HCT116 (cell line): ENCODE measurements around the gene GSG1L. TPM values are rescaled to one million over a fixed set of nuclear protein-coding genes. Genes with fewer than 3 reads are reported as not detected.

Source experiments
- ATAC-seq: fragments of 200-7000 bp; cut with Tn5 transposase; 2 replicates; pipeline ENCODE4 v1.9.1; 2020; ENCODE audit warnings: mild to moderate bottlenecking, moderate library complexity
- BruUV-seq: library from RNA; stranded (reverse); fragments of 400-500 nt; replicated peaks from 2 replicates; lab custom pipeline; 2021; lab: Mats Ljungman, UMichigan
- CTCF ChIA-PET: fragments of 300-600 bp; sonication (Branson Sonifier 250); formaldehyde crosslinking; loops from one replicate; lab custom pipeline; 2021; ENCODE audit warnings: antibody characterized with exemption; lab: Charles Lee
- POLR2A ChIA-PET: fragments of 300-600, 350-600 bp; sonication (Branson Sonifier 250); formaldehyde crosslinking; loops from one replicate; lab custom pipeline; 2021; ENCODE audit warnings: antibody characterized with exemption; lab: Charles Lee
- RAD21 ChIA-PET, 2 experiments: fragments of 300-600 bp; sonication (Branson Sonifier 250); formaldehyde crosslinking; loops; one replicate each; lab custom pipeline; 2023; ENCODE audit warnings: low total read pairs in 2 of 2; ENCODE audit not compliant: uncharacterized antibody in 2 of 2, unreplicated experiment in 2 of 2, low non-redundant PET in 1 of 2; lab: Charles Lee
- DNase-seq: peaks from one replicate; pipeline ENCODE4 v3.0.0-alpha.2; 2010; ENCODE audit warnings: low read depth, low spot score
- H2AFZ ChIP-seq: fragments of 200-600 bp; shearing (Covaris generic), sonication (generic); 2 replicates; pipeline ENCODE4 v1.6.1; 2017; ENCODE audit warnings: low read depth, mixed run types, mixed read lengths, antibody characterized with exemption, low read length; ENCODE audit not compliant: poor library complexity, severe bottlenecking
- H3K27ac ChIP-seq: 2 replicates; pipeline ENCODE4 v1.5.1; 2012; ENCODE audit warnings: low read depth, low read length
- H3K27me3 ChIP-seq: fragments of 200-600 bp; sonication (generic); 2 replicates; pipeline ENCODE4 v1.6.1; 2016; ENCODE audit warnings: mixed run types, low read length, mixed read lengths; ENCODE audit not compliant: insufficient read depth
- H3K36me3 ChIP-seq, 2 experiments: fragments of 200-500 bp in 1 of 2; fragments of 200-600 bp in 1 of 2; sonication (Bioruptor generic) in 1 of 2; sonication (generic) in 1 of 2; 2 replicates each; pipeline versions ENCODE4 v1.5.1 to v1.6.1; 2014 to 2016; ENCODE audit warnings: low read length in 2 of 2, inconsistent platforms in 1 of 2, mixed read lengths in 1 of 2, mixed run types in 1 of 2; ENCODE audit not compliant: insufficient read depth in 2 of 2, control insufficient read depth in 1 of 2
- H3K4me1 ChIP-seq, 2 experiments: fragments of 200-600 bp in 1 of 2; sonication (generic) in 1 of 2; 2 replicates each; pipeline versions ENCODE4 v1.5.1 to v1.6.1; 2012 to 2017; ENCODE audit warnings: low read length in 2 of 2, inconsistent platforms in 1 of 2, mild to moderate bottlenecking in 1 of 2, mixed read lengths in 1 of 2, mixed run types in 1 of 2, moderate library complexity in 1 of 2; ENCODE audit not compliant: insufficient read depth in 2 of 2, control insufficient read depth in 1 of 2
- H3K4me2 ChIP-seq: fragments of 200-600 bp; sonication (generic); 2 replicates; pipeline ENCODE4 v1.6.1; 2017; ENCODE audit warnings: mixed run types, low read length, mixed read lengths
- H3K4me3 ChIP-seq, 2 experiments: fragments of 200-600 bp in 1 of 2; sonication (generic) in 1 of 2; replicated peaks in 1 of 2; 2 replicates each; pipeline ENCODE4 v1.5.1; 2011 to 2016; ENCODE audit warnings: low read length in 2 of 2, control low read depth in 1 of 2, low read depth in 1 of 2, mild to moderate bottlenecking in 1 of 2, mixed read lengths in 1 of 2, mixed run types in 1 of 2
- H3K79me2 ChIP-seq: fragments of 200-600 bp; sonication (generic); 2 replicates; pipeline ENCODE4 v1.6.1; 2017; ENCODE audit warnings: mild to moderate bottlenecking, mixed run types, low read length, moderate library complexity, mixed read lengths; ENCODE audit not compliant: insufficient read depth
- H3K9ac ChIP-seq: fragments of 200-600 bp; sonication (generic); 2 replicates; pipeline ENCODE4 v1.6.1; 2016; ENCODE audit warnings: low read length, mixed read lengths
- H3K9me2 ChIP-seq: fragments of 200-600 bp; sonication (generic), shearing (Covaris generic); 2 replicates; pipeline ENCODE4 v1.6.1; 2017; ENCODE audit warnings: mixed run types, mild to moderate bottlenecking, moderate library complexity; ENCODE audit not compliant: insufficient read depth
- H3K9me3 ChIP-seq, 2 experiments: fragments of 200-500 bp in 1 of 2; fragments of 200-600 bp in 1 of 2; sonication (Bioruptor generic) in 1 of 2; sonication (generic) in 1 of 2; 2 replicates each; pipeline ENCODE4 v1.6.1; 2014 to 2017; ENCODE audit warnings: low read length in 2 of 2, mixed read lengths in 2 of 2, inconsistent platforms in 1 of 2, low read depth in 1 of 2, mild to moderate bottlenecking in 1 of 2, mixed run types in 1 of 2, moderate library complexity in 1 of 2; ENCODE audit not compliant: control insufficient read depth in 1 of 2, insufficient read depth in 1 of 2
- H4K20me1 ChIP-seq: fragments of 200-600 bp; sonication (generic), shearing (Covaris generic); 2 replicates; pipeline ENCODE4 v1.6.1; 2017; ENCODE audit warnings: mixed run types, mild to moderate bottlenecking, moderate library complexity; ENCODE audit not compliant: insufficient read depth
- CEBPB ChIP-seq: IDR thresholded peaks from 2 replicates; pipeline ENCODE4 v1.6.1; 2012; ENCODE audit warnings: low read depth
- EGR1 ChIP-seq: IDR thresholded peaks from 2 replicates; pipeline ENCODE4 v1.6.1; 2012; ENCODE audit warnings: low read depth
- ELF1 ChIP-seq: IDR thresholded peaks from 2 replicates; pipeline ENCODE4 v1.6.1; 2012; ENCODE audit warnings: low read depth, borderline replicate concordance
- EZH2phosphoT487 ChIP-seq: fragments of 200-600 bp; IDR thresholded peaks from 2 replicates; pipeline ENCODE4 v1.6.1; 2018; ENCODE audit warnings: antibody characterized with exemption, borderline replicate concordance
- FOSL1 ChIP-seq: IDR thresholded peaks from 2 replicates; pipeline ENCODE4 v1.6.1; 2012; ENCODE audit warnings: low read depth
- JUND ChIP-seq: IDR thresholded peaks from 2 replicates; pipeline ENCODE4 v1.6.1; 2012
- POLR2A ChIP-seq: IDR thresholded peaks from 2 replicates; pipeline ENCODE4 v1.7.0; 2011; ENCODE audit warnings: borderline replicate concordance; ENCODE audit not compliant: insufficient read depth, insufficient read length; ENCODE audit errors: extremely low read depth
- POLR2AphosphoS5 ChIP-seq: IDR thresholded peaks from 2 replicates; pipeline ENCODE4 v1.6.1; 2011; ENCODE audit warnings: mild to moderate bottlenecking, low read depth, low read length, moderate library complexity
- RAD21 ChIP-seq: IDR thresholded peaks from 2 replicates; pipeline ENCODE4 v1.6.1; 2012; ENCODE audit warnings: low read depth, mild to moderate bottlenecking
- SIN3A ChIP-seq: IDR thresholded peaks from 2 replicates; pipeline ENCODE4 v1.6.1; 2012; ENCODE audit warnings: low read depth
- SP1 ChIP-seq: IDR thresholded peaks from 2 replicates; pipeline ENCODE4 v1.6.1; 2012; ENCODE audit warnings: low read depth
- SRF ChIP-seq: IDR thresholded peaks from 2 replicates; pipeline ENCODE4 v1.6.1; 2012; ENCODE audit warnings: low read depth
- YY1 ChIP-seq: IDR thresholded peaks from 2 replicates; pipeline ENCODE4 v1.6.1; 2011; ENCODE audit warnings: low read length, low read depth, moderate library complexity, mild to moderate bottlenecking; ENCODE audit not compliant: insufficient replicate concordance; ENCODE audit errors: extremely low read depth
- ZFX ChIP-seq: fragments of 450-650 bp; IDR thresholded peaks from 2 replicates; pipeline ENCODE4 v1.6.1; 2017
- ZNF274 ChIP-seq: fragments of 200-500 bp; sonication (Bioruptor generic); IDR thresholded peaks from 2 replicates; pipeline ENCODE4 v1.6.1; 2014; ENCODE audit warnings: mild to moderate bottlenecking, low read depth, low read length, inconsistent platforms
- intact Hi-C: fragments of 100-400 bp; cut with micrococcal nuclease; formaldehyde crosslinking; loops from 2 replicates; pipeline ENCODE4 v1.10.0; 2022
- total RNA-seq: library from RNA; stranded (reverse); gene quantifications from one replicate; pipeline ENCODE4 v1.2.1, GENCODE V29; 2021; ENCODE audit not compliant: unreplicated experiment
- TF ChIP-seq, protein P1 (sequence below): IDR thresholded peaks from 2 replicates; pipeline ENCODE4 v1.6.1; 2011; ENCODE audit warnings: mild to moderate bottlenecking, low read length, moderate library complexity; ENCODE audit not compliant: insufficient replicate concordance; ENCODE audit errors: extremely low read depth
- TF ChIP-seq, protein P2 (sequence below): IDR thresholded peaks from 2 replicates; pipeline ENCODE4 v1.6.1; 2012
- TF ChIP-seq, protein P3 (sequence below): IDR thresholded peaks from 2 replicates; pipeline ENCODE4 v1.6.1; 2012
- TF ChIP-seq, protein P4 (sequence below), 3 experiments: fragments of 200-600 bp in 1 of 3; sonication (generic) in 1 of 3; IDR thresholded peaks in 2 of 3; conservative IDR thresholded peaks in 1 of 3; 2 replicates each; pipeline ENCODE4 v1.5.1; 2012 to 2017; ENCODE audit warnings: low read depth in 2 of 3, low read length in 2 of 3, antibody characterized with exemption in 1 of 3, borderline replicate concordance in 1 of 3, control low read depth in 1 of 3, mild to moderate bottlenecking in 1 of 3, mixed read lengths in 1 of 3, mixed run types in 1 of 3, moderate library complexity in 1 of 3; ENCODE audit not compliant: insufficient read depth in 1 of 3

GSG1L gene
- total RNA-seq, 1 experiment from 2014 or later: not detected

DNA sequence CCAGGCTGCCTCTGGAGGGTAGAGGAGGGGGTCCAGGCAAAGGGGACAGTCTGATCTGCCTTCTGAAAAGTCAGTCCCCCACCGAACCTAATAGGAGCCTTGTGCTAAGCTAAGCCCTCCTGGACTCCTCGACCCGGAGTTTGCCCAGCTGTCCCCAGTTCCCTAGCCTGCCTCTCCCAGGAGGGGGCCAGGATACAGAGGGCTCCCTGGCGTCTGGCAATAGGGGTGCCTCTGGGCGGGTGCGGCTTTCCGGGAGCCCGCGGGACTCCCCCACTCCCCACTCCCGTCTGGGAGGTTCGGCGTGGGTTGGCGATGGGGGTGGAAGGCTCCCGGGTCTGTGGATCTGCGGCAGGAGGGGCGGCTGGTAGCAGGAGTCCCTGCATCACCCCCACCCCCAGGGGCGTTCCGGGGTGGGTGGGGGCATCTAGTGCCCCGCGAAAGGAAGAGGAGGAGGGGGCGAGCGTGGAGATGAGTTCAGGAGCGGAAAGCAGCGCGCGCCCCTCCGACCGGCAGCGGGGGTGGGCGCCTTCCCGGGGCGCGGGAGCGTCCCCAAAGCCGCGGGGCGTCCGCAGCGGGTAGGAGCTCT lies 1.2 kb downstream of the GSG1L start:
- ChIA-PET POLR2A (no interaction called here), CTCF (no interaction called here), RAD21 (no interaction called here)
- TF ChIP-seq POLR2AphosphoS5: no peak
- TF ChIP-seq, protein P1, sequence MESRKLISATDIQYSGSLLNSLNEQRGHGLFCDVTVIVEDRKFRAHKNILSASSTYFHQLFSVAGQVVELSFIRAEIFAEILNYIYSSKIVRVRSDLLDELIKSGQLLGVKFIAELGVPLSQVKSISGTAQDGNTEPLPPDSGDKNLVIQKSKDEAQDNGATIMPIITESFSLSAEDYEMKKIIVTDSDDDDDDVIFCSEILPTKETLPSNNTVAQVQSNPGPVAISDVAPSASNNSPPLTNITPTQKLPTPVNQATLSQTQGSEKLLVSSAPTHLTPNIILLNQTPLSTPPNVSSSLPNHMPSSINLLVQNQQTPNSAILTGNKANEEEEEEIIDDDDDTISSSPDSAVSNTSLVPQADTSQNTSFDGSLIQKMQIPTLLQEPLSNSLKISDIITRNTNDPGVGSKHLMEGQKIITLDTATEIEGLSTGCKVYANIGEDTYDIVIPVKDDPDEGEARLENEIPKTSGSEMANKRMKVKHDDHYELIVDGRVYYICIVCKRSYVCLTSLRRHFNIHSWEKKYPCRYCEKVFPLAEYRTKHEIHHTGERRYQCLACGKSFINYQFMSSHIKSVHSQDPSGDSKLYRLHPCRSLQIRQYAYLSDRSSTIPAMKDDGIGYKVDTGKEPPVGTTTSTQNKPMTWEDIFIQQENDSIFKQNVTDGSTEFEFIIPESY: no peak
- no peak for TF ChIP-seq EGR1
- TF ChIP-seq CEBPB: no peak
- TF ChIP-seq FOSL1: no peak
- no peak for TF ChIP-seq JUND
- no peak for TF ChIP-seq SRF
- no peak for TF ChIP-seq ZFX
- no peak for TF ChIP-seq EZH2phosphoT487
- no peak for TF ChIP-seq SIN3A
- no peak for TF ChIP-seq YY1
- TF ChIP-seq POLR2A: no peak
- TF ChIP-seq, protein P2, sequence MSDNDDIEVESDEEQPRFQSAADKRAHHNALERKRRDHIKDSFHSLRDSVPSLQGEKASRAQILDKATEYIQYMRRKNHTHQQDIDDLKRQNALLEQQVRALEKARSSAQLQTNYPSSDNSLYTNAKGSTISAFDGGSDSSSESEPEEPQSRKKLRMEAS: no peak
- TF ChIP-seq ZNF274: no peak
- TF ChIP-seq, protein P3, sequence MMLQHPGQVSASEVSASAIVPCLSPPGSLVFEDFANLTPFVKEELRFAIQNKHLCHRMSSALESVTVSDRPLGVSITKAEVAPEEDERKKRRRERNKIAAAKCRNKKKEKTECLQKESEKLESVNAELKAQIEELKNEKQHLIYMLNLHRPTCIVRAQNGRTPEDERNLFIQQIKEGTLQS: no peak
- TF ChIP-seq RAD21: no peak
- TF ChIP-seq SP1: no peak
- no peak for TF ChIP-seq ELF1
- TF ChIP-seq, protein P4, sequence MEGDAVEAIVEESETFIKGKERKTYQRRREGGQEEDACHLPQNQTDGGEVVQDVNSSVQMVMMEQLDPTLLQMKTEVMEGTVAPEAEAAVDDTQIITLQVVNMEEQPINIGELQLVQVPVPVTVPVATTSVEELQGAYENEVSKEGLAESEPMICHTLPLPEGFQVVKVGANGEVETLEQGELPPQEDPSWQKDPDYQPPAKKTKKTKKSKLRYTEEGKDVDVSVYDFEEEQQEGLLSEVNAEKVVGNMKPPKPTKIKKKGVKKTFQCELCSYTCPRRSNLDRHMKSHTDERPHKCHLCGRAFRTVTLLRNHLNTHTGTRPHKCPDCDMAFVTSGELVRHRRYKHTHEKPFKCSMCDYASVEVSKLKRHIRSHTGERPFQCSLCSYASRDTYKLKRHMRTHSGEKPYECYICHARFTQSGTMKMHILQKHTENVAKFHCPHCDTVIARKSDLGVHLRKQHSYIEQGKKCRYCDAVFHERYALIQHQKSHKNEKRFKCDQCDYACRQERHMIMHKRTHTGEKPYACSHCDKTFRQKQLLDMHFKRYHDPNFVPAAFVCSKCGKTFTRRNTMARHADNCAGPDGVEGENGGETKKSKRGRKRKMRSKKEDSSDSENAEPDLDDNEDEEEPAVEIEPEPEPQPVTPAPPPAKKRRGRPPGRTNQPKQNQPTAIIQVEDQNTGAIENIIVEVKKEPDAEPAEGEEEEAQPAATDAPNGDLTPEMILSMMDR (IDR thresholded peaks at IDR 0.05 in 2 of 3, conservative IDR thresholded peaks at IDR 0.05 in 1 of 3; ENCODE audit: borderline replicate concordance in 1 of 3, insufficient read depth in 1 of 3, low read depth in 2 of 3, low read length in 2 of 3): no peak
- Histone ChIP-seq H3K27me3 (peaks cover 12% of the 10 kb centered on the region; the same call in 1 of the 2 replicates), H3K9me3 (no peaks in the 10 kb centered on the region), H3K4me1 (no peaks in the 10 kb centered on the region), H3K9me2 (no peaks in the 10 kb centered on the region), H3K79me2 (no peaks in the 10 kb centered on the region), H3K9ac (no peak overlapping the region), H4K20me1 (no peaks in the 10 kb centered on the region), H3K4me2 (no peak overlapping the region), H2AFZ (no peak overlapping the region), H3K36me3 (no peaks in the 10 kb centered on the region), H3K4me3 (no peak overlapping the region), H3K27ac (no peak overlapping the region)
- intact Hi-C loops: no loop called here
- no TSS peak for BruUV-seq
- no peak for ATAC-seq
- DNase-seq: no peak
